GM06990 (cell line): ENCODE data around the gene RASA3.

ENCODE experiments used
- DNase-seq: peaks from one replicate; pipeline ENCODE4 v3.0.0-alpha.2; 2011; ENCODE audit not compliant: insufficient read length; ENCODE audit errors: extremely low read depth
- H3K27me3 ChIP-seq: replicated peaks from 2 replicates; pipeline ENCODE4 v1.6.0; 2011; ENCODE audit warnings: low read length; ENCODE audit not compliant: control insufficient read depth, insufficient read depth
- H3K36me3 ChIP-seq: 2 replicates; pipeline ENCODE4 v1.5.1; 2011; ENCODE audit warnings: low read length; ENCODE audit not compliant: control insufficient read depth, insufficient read depth
- H3K4me3 ChIP-seq: replicated peaks from 2 replicates; pipeline ENCODE4 v1.5.1; 2011; ENCODE audit warnings: low read depth, mild to moderate bottlenecking, control low read depth, low read length
- TF ChIP-seq, protein P1 (sequence below): IDR thresholded peaks from 2 replicates; pipeline ENCODE4 v1.5.1; 2011; ENCODE audit warnings: low read length, control low read depth, mild to moderate bottlenecking, inconsistent platforms; ENCODE audit not compliant: insufficient read depth, poor library complexity, severe bottlenecking

Gene RASA3

DNA sequence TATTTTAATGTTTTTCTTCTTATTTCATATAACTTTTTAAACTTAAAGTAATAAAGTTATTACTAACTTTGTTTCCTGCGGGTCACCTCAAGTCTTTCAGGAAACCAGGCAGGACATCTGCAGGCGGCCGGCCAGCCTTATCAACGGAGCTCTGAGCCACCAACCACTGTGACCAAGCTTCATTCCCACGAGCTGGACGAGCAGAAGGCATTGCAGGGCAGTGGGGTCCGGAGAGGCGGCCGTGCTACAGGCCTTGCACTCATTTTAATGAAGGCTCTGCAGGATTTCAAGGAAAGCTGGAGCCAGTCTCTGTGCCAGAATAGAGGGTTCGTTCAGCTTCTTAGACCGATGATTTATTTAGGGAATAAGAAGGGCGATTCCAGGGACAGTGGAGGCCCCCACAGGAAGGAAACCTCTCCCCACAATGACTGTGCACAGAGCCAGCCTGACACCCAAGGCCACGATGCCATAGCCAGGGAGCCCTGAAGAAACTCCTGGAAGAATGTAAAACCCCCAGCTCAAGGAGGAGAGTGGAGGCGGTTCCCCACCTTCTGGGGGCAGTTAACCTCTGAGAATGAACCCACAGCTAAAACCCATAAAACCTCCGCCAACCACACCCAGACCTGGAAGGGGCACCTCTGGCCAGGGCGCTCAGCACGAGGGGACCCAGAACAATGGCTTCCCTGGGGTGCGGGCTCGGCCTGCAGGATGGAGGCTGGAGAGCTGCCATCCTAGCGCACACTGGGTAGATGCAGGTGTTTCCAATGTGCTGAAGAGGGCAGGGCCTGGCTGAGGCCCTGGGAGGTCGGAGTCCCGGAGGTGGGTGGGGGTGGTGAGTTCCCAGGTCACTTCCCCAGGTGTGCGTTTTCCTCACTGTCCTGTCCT lies 75.0 kb downstream of the RASA3 start:
- DNase-seq: no peak
- TF ChIP-seq, protein P1, sequence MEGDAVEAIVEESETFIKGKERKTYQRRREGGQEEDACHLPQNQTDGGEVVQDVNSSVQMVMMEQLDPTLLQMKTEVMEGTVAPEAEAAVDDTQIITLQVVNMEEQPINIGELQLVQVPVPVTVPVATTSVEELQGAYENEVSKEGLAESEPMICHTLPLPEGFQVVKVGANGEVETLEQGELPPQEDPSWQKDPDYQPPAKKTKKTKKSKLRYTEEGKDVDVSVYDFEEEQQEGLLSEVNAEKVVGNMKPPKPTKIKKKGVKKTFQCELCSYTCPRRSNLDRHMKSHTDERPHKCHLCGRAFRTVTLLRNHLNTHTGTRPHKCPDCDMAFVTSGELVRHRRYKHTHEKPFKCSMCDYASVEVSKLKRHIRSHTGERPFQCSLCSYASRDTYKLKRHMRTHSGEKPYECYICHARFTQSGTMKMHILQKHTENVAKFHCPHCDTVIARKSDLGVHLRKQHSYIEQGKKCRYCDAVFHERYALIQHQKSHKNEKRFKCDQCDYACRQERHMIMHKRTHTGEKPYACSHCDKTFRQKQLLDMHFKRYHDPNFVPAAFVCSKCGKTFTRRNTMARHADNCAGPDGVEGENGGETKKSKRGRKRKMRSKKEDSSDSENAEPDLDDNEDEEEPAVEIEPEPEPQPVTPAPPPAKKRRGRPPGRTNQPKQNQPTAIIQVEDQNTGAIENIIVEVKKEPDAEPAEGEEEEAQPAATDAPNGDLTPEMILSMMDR: no peak
- Histone ChIP-seq H3K27me3 (no peaks in the 10 kb centered on the region), H3K4me3 (no peak overlapping the region), H3K36me3 (peaks cover 24% of the 10 kb centered on the region)

DNA sequence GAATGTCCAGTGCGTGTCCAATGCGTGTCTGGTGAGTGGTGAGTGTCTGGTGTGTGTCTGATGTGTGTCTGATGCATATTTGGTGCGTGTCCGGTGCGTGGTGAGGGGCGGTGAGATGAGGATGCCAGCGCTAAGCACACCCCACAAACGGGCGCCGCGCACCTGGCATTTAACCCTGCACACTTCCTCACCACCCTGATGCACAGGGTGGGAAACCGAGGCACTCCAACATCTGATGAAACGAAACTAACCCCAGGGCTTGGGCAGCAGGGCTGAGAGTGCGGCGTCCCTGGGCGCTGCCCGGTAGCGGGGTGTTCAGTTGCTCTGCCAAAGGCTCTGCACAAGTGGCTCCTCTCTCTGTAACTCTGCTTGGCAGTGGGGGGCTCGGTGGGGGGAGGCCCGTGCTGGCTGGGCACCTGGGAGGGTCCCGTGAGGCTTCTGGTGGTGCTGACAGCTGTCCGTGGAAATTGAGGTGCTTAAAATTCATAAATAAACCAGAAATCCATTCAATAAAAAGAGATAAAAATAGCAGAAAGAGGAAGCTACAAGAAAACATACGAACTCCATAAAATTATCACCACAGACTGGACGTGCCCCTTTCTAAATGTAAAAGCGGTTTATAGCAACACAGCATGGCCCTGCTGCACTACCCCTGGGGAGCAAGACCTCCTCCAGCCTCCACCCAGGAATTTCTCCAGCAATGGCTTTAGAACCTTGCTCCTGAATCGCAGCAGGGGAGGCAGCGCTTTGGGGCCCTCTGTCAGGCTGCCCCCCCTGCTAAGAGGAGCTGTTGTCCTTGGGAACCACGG lies 76.0 kb downstream of the RASA3 start:
- no peak overlapping the region for H3K4me3 ChIP-seq
- peaks cover 24% of the 10 kb centered on the region for H3K36me3 ChIP-seq
- TF ChIP-seq, protein P1: no peak
- DNase-seq: no peak
- H3K27me3 ChIP-seq: no peaks in the 10 kb centered on the region

DNA sequence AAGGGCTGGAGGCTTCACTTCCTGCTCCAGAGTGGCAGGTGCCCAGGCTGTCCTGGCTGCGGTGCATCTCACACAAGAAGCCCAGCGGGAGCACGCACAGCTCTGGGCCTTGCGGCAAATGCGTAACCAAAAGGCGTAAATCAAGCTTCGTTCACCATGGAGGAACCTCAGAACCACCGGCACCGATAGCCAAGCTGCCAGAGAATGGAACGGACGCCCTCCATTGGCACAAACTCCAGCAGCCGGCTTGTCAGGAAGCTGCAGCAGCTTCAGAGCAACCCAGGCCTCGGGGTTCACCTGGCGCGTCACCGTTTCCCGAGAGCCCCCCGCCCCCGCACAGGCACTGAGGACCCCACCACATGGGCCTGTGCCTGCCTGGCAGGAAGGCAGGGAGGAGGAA lies 76.7 kb downstream of the RASA3 start:
- DNase-seq: no peak
- TF ChIP-seq, protein P1: no peak
- no peaks in the 10 kb centered on the region for H3K27me3 ChIP-seq
- no peak overlapping the region for H3K4me3 ChIP-seq
- H3K36me3 ChIP-seq: peaks cover 26% of the 10 kb centered on the region

DNA sequence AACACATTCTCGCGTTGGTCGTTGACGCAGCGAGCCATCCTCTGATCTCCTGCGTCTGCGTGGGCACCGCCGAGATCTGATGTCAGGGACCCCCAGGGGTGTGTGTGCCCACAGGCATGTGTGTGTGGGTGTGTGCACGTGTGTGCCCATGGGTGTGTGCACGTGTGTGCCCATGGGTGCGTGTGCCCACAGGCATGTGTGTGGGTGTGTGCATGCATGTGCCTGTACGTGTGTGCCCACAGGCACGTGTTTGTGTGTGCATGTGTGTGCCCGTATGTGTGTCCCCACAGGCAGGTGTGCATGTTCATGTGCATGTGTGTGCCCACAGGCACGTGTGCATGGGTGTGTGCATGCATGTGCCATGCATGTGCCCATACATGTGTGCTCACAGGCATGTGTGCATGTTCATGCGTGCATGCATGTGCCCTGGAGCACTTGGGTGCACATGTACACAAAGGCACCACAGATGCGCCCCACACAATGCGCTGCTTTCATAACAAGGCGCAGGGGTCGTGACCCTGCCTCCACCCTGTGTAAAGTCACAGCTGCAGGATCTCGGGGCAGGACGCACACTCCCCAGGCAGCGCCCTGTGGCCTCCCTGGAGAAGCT lies 77.5 kb downstream of the RASA3 start:
- Histone ChIP-seq H3K36me3 (peaks cover 26% of the 10 kb centered on the region), H3K4me3 (no peak overlapping the region), H3K27me3 (no peaks in the 10 kb centered on the region)
- TF ChIP-seq, protein P1: no peak
- DNase-seq: no peak

DNA sequence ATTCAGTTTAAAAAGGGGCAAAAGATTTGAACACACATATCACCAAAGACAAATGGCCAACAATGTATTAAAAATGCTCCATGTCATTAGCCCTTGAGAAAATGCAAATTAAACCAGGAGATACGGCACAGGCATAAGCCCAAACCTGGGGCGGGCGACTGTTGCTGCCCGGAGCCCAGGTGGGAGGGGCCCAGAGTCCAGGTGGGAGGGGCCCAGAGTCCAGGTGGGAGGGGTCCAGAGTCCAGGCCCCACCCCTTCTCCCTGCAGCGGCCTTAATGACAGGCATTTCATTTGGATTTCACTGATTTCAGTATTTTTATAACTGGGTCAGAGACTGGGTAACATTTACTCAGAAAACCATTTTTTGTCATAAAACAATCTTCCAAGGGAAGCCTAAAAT lies 78.2 kb downstream of the RASA3 start:
- TF ChIP-seq, protein P1: no peak
- Histone ChIP-seq H3K4me3 (no peak overlapping the region), H3K27me3 (no peaks in the 10 kb centered on the region), H3K36me3 (peaks cover 21% of the 10 kb centered on the region)
- DNase-seq: no peak
